HG02852 (cell line): ENCODE results near the gene CCDC150.
"Not testable (repeated sequence)": the region's sequence is repeated elsewhere in the genome, so short reads cannot be mapped to it uniquely, and the experiment has no call there.

Experiments
- ATAC-seq: cut with Tn5 transposase; IDR thresholded peaks from one replicate; pipeline ENCODE4 v1.9.1; 2021; ENCODE audit warnings: mild to moderate bottlenecking, moderate library complexity; ENCODE audit not compliant: unreplicated experiment

Gene CCDC150

GRCh38 chr2:196630531-196630930 lies 9.0 kb upstream of the CCDC150 start:
- no peak for ATAC-seq

- ATAC-seq = no peak
These were observed 4.4 kb upstream of the CCDC150 start for GRCh38 chr2:196635156-196635555.

- ATAC-seq = no peak
These were observed 750 bp upstream of the CCDC150 start for GRCh38 chr2:196638765-196639164.

- ATAC-seq = peak; percentile 1
These were observed 575 bp downstream of the CCDC150 start for GRCh38 chr2:196640031-196640548.

- no peak for ATAC-seq
These were observed 9.7 kb downstream of the CCDC150 start for GRCh38 chr2:196649202-196649601.

GRCh38 chr2:196651387-196652094 lies 12.0 kb downstream of the CCDC150 start:
- no peak for ATAC-seq

GRCh38 chr2:196652869-196653268 lies 13.4 kb downstream of the CCDC150 start:
- no peak for ATAC-seq

GRCh38 chr2:196653843-196654242 lies 14.3 kb downstream of the CCDC150 start:
- no peak for ATAC-seq

- no peak for ATAC-seq
These were observed 16.2 kb downstream of the CCDC150 start for GRCh38 chr2:196655761-196656160.

GRCh38 chr2:196657333-196657732 lies 17.8 kb downstream of the CCDC150 start:
- no peak for ATAC-seq

- no peak for ATAC-seq
These were observed 20.3 kb downstream of the CCDC150 start for GRCh38 chr2:196659844-196660243.

GRCh38 chr2:196660244-196660643 lies 20.7 kb downstream of the CCDC150 start:
- no peak for ATAC-seq

GRCh38 chr2:196670342-196670741 lies 30.8 kb downstream of the CCDC150 start:
- ATAC-seq = no peak

- ATAC-seq = no peak
These were observed 36.4 kb downstream of the CCDC150 start for GRCh38 chr2:196675963-196676362.

GRCh38 chr2:196677404-196677803 lies 37.9 kb downstream of the CCDC150 start:
- ATAC-seq = no peak

GRCh38 chr2:196679368-196679767 lies 39.9 kb downstream of the CCDC150 start:
- ATAC-seq = no peak

- ATAC-seq = no peak
These were observed 42.0 kb downstream of the CCDC150 start for GRCh38 chr2:196681510-196681909.

GRCh38 chr2:196685792-196686191 lies 46.3 kb downstream of the CCDC150 start:
- no peak for ATAC-seq

GRCh38 chr2:196686737-196687136 lies 47.2 kb downstream of the CCDC150 start:
- ATAC-seq = not testable (repeated sequence)

- ATAC-seq = no peak
These were observed 57.0 kb downstream of the CCDC150 start for GRCh38 chr2:196696423-196697079.

GRCh38 chr2:196697825-196698224 lies 58.3 kb downstream of the CCDC150 start:
- peak; percentile 56 for ATAC-seq

- no peak for ATAC-seq
These were observed 63.1 kb downstream of the CCDC150 start for GRCh38 chr2:196702641-196703040.
